Gastrocnemius medialis (tissue), 4 donors: ENCODE results near the gene SF3B3.

Experiments
- CTCF ChIP-seq, 5 experiments: fragments of 450-650 bp in 3 of 5; fragments of 200-600 bp in 2 of 5; sonication (generic) in 2 of 5; IDR thresholded peaks in 4 of 5; conservative IDR thresholded peaks in 1 of 5; 1 replicate in 4 of 5; 2 replicates in 1 of 5; pipeline ENCODE4 v1.5.1; 2016 to 2019; ENCODE audit warnings: antibody characterized with exemption in 5 of 5, mild to moderate bottlenecking in 3 of 5, moderate library complexity in 3 of 5
- POLR2A ChIP-seq, 2 donors: fragments of 450-650 bp; IDR thresholded peaks; one replicate each; pipeline ENCODE4 v1.6.1; 2017; ENCODE audit warnings: antibody characterized with exemption in 2 of 2, mild to moderate bottlenecking in 2 of 2, moderate library complexity in 2 of 2

DNA sequence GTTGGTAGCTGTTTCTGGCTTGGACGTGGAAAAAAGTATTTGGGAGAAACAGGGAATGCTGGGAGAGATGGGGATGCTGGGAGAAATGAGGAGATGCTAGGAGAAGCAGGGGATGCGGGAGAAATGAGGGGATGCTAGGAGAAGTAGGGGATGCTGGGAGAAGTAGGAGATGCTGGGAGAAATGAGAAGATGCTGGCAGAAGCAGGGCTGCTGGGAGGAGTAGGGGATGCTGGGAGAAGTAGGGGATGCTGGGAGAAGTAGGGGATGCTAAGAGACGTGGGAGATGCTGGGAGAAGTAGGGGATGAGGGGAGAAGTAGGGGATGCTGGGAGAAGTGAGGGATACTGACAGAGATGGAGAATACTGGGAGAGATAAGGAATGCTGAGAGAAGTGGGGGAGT is 77.1 kb downstream of the SF3B3 start:
- TF ChIP-seq POLR2A (IDR thresholded peaks at IDR 0.05): no peak
- no peak for TF ChIP-seq CTCF (IDR thresholded peaks at IDR 0.05 in 4 of 5, conservative IDR thresholded peaks at IDR 0.05 in 1 of 5)
